Iris pigment epithelial cell (primary cell): Measurements from ENCODE around the gene LUZP1.
A peak's percentile ranks its signal among the peaks of the same experiment; 100 is the strongest.

ENCODE experiments used
- DNase-seq: peaks from one replicate; pipeline ENCODE4 v3.0.0-alpha.2; 2011; ENCODE audit warnings: low read depth

LUZP1 gene

DNA sequence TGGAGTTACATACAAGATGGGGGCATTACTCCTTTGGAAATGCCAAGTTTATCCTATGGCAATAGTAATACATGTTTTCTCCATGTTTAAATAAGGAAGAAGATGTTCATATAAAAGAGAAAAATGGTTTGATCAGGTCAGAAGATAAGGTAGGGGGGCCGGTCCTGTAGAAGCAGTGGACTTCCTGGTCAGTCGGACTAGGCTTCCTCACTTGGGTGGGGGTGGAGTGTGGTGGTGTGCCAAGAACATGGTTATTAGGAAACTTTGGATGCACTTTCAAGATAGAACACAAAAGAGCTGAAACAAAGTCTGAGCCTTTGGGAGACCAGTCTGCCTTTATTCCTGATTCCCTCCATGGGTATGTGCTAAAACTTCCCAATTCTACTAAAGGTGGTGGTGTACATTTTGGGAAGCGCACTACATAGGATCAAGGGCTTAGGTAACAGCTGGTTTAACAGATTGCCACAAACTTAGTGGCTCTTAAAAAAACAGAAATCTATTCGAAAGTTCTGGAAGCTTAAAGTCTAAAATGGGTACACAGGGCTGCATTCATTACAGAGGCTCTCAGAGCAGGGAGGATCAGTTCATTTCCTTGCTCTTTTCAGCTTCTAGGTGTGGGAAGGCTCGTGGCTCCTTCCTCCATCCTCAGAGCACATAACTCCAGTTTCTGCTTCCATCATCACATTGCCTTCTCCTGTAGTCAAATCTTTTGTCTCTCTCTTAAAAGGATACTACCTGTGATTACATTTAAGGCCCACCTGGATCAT is 84.8 kb downstream of the LUZP1 start:
- DNase-seq = peak; percentile 66

DNA sequence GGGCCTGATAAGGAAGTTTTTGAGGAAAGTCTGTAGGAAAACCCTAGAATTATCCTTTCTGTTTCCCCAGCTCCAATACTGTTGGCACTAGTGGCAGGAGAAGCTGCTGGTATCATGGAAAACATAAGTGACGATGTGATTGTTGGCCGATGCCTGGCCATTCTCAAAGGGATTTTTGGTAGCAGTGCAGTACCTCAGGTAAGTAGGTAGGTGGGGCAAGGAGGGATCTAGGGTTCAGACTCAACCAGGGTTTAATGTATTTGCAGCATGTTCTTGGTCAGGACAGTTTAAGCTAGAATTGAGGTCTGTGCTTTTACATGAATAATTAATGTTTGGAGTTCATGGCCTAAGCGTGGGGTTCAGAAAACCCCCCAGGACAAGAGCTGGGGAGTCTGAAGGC is 87.3 kb downstream of the LUZP1 start:
- no peak for DNase-seq

DNA sequence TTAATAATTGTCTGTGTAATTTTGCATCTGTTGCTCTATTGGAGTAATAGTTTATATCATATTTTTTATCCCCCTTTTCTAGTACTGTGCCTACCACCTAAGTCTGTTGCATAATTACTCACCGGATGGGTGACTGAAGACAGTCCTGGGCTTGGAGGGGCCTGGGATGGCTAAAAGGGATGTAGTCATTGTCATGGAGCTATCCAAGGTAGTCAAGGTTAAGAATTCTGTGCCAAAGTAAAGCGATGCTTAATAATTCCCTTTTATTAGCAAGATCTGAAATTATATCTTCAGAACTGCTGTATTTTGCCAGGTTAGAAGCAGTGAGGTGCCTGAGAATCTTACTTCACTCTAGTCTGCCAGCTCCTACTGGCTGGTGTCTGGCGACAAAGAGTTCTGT is 87.8 kb downstream of the LUZP1 start:
- DNase-seq = no peak

DNA sequence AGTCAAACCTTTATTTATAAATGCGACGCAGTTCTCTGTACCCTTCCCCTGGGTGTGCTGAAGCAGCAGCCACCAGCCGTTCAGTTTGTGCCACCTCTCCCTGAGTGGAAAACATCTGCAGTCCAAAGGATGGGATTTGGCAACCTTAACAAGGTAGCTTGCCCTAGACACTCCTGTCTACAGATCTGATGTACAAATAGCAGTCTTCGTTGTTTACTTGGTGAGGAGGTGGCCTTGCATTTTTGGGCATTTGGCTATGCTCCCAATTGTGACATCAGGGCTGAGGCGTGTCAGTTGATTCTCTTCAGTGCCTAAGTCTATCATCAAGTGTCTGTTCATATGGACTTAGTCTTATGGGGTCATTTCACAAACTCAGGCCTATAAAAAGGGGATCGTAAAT is 89.6 kb downstream of the LUZP1 start:
- no peak for DNase-seq

DNA sequence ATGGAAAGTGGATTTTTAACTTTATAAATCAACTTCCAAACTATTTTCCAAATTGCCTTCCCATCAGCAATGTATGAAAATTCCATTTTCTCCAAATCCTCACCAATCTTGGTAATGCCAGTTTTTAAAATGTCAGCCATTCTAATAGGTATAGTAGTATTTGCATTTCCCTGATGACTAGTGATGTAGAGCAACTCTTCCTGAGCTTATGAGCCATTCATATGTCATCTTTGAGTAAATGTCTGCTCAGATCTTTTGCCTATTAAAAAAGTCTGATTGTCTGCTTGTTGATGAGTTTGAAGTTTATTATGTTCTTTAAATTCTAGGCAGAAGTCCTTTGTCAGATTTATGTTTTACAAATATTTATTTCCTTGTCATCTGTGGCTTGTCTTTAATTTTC is 94.6 kb downstream of the LUZP1 start:
- DNase-seq = no peak

DNA sequence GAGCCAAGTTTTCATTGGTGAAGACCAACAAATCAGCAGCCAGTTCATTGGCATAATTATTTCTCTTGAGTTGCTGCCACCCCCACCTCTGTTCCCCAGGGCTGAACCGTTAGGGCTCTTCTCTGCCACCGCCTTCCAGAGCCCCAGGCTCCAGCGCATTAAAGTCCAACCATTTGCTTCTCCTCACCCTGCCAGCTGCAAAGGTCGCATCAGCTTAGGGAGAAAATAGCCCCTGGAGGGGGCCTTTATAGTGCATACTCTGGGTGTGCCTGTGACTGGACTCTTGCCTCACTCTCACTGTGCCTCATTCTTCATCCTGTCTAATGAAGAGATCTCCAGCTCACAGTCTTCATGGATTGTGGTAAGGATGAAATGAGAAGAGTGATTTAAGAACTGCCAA is 99.0 kb downstream of the LUZP1 start:
- DNase-seq = no peak

DNA sequence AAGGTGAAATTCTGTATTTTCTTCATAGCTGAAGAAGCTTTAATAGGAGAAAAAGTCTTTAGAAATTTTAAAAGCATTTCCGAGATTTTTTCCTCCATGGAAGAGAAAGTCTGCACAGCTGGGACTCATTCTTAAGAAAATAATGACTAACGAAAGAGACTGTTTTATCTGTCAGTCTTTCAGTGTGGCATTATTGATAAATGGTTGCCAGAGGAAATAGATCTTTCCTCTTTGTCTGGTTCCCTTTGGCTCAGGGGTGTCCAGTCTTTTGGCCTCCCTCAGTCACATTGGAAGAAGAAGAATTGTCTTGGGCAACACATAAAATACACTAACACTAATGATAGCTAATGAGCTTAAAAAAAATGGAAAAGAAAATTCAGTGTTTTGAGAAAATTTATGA is 99.5 kb downstream of the LUZP1 start:
- no peak for DNase-seq

DNA sequence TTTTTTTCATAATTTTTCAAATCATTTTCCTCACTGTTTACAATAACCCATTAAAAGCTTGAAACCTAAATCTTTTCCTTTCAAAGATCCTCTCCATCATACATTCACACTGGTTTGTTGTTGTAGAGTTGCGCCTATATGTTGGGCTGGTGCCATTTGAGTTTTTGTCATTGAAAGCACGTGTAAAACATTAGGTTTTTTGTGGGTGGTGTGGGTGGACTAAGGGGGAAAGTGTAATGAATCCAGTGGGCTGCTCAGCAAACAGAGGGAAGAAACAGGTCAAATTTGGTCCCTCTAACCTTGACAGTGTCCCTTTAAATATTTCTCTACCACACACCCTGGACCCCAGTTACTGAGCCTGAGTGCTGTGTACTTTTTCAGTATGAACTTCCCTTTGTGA is 102.6 kb downstream of the LUZP1 start:
- DNase-seq = no peak

DNA sequence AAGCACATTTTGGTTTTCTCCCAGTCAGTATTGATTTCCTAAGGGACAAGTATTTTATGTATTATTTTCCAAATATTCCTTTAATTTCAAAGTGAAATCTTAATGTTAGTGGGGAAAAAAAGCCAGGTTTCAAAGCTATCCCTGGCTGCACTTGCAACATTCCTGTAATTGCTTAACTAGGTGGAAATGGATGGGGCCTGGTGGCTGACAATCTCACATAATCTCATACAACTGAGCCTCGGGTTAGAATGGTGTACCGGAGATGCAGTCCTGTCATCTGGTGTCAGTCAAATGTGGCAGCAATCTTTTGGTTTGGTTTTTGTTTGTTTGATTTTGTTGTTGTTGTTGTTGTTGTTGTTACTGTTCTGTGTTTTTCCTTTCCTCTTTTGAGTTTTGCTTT is 103.3 kb downstream of the LUZP1 start:
- no peak for DNase-seq

DNA sequence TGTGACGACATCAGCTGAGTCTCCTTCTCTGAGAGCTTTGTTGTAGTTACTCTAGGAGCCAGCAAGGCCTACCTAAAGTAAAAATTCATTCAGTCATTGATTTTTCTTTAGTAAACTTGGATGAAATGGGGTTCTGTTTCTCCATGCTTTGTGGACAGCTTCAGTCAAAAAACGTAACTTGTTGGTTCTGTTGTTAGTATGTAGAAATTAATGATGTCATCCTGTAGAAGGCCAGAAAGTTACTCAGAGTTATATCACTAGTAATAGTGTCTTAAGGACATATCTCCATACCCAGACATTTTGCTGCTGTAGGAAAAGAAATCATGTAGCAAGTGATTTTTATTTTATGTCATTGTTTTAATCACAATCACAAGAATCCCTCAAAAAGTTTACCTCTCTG is 106.4 kb downstream of the LUZP1 start:
- DNase-seq = peak; percentile 27

DNA sequence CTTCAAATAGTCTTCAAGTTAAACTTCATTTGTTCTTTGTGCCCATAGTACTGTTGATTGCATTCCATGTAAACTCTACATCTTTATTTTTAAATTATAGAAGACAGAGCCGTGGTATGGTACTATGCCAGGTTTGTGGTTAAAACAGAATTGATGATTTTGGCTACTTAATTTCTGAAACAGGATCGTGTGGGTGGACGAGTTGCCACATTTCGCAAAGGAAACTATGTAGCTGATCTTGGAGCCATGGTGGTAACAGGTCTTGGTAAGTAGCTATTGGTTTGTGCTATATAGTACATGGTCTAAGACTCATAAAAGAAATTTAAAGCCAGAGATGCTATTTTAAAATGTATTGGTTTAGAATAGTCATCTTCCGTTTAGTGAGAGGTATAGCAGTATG is 111.4 kb downstream of the LUZP1 start:
- DNase-seq = no peak

DNA sequence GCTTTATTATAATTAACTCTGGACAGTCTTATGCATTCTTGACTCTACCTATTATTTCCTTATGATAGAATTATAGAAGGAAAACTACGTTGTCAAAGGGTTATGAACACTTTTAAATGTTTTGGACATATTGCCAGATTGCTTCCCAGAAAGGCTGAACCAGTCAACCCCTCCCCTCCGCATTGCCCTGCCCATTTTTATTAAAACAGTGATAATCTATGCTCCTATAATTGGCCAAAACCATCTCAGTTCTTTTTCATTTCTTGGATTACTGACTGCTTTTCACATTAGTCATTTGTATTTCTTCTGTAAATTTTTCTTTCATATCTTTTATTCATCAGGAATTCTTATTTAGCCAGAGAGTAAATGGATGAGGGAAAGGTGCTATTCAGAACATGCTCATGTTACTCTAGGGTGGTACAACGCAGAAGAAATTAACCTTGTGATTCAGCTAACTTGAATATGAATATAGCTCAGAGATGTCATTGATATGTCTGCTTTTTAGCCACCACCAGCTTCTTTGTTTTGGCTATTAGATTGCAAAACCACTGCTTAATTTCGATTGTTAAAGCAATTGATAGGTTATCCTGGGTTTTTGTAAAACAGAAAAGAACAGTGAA is 117.3 kb downstream of the LUZP1 start:
- no peak for DNase-seq

DNA sequence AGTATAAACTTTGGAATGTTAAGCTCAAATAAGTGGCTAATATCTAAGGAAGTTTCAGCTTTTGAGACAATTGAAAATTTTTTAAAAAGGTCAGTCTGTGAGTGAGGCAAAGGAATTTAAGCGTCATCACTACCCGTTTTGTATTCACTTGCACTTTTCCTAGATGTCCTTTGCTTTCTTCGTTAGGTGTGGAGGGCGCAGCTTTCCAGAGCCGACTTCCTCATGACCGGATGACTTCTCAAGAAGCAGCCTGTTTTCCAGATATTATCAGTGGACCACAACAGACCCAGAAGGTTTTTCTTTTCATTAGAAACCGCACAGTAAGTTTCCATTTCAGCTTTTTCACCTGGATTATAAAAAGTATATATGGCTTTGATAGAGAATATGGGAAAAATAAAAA is 118.5 kb downstream of the LUZP1 start:
- DNase-seq = no peak

DNA sequence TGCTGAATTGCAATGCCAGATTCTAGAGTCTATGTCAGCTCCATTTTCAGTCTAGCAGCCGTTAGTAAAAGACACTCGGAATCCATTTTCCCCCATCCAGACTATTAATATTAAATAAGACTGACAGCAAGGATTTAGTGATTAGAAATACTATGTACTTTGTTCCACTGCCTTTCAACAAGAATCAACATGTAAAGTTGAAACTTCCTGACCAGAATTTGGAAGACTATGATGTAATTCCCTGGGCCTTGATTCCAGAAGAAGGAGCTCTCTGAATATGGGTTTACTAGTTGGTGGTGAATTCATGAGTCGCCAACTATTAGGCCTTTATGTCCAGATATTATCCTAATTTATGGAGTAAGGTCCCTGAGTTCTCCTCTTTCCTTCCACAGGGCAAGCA is 124.6 kb downstream of the LUZP1 start:
- no peak for DNase-seq

DNA sequence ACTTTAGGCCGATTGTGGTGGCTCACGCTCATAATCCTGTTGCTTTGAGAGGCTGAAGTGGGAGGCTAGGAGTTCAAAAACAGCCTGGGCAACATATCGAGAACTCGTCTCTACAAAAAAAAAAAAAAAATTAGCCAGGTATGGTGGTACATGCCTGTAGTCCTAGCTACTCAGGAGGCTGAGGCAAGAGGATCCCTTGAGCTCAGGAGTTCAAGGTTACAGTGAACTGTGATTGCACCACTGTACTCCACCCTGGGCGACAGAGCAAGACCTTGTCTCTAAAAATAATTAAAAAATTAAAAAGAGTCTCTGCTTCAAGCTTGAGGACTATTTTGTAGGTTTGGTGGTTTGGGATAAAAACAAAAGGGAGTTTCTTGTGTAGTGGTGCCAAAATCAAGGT is 128.1 kb downstream of the LUZP1 start:
- no peak for DNase-seq

DNA sequence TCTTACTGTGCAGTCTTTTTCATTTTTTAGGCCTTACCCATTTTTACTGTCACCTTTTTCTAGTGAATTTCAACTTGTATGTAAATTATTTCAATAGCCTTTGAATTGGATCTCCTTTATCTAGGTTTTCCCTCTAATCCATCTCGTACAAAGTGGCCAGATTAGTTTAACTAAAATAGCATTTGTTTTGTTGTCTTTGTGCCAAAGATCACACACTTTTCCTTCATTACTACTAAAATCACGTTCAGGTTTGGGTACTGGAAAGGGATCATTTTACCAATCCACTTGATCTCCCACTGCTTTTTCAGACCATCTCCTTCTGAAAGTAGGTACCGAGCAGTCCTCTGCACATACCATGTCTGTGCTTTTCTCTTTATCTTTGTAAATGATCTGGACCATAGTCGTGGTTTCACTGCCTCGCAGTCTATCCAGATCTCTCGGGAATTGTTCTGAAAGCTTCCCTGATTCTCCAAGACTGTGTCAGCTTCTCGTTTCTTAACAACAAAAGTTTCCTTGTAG is 129.3 kb downstream of the LUZP1 start:
- no peak for DNase-seq

DNA sequence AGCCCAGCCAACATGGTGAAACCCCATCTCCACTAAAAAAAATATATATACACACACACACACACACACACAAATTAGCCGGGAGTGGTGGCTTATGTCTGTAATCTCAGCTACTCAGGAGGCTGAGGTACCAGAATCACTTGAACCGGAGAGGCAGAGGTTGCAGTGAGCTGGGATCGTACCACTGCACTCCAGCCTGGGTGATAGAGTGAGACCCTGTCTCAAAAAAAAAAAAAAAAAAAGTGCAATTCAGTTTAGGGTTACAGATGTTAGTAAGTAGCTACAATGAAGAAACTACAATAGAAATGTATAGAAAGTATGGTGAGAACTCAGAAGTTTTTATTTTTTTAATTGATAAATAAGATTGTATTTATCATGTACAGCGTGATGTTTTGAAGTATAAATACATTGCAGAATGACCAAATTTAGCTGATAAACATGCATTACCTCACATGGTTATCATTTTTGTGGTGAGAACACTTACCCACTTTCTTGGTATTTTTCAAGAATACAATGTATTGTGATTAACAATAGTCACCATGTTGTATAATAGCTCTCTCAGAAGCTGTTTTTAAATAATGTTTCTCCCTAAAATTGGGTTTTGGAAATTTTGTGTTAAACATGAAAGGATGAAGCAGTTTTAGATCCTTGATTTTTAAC is 131.4 kb downstream of the LUZP1 start:
- peak; percentile 42 for DNase-seq

DNA sequence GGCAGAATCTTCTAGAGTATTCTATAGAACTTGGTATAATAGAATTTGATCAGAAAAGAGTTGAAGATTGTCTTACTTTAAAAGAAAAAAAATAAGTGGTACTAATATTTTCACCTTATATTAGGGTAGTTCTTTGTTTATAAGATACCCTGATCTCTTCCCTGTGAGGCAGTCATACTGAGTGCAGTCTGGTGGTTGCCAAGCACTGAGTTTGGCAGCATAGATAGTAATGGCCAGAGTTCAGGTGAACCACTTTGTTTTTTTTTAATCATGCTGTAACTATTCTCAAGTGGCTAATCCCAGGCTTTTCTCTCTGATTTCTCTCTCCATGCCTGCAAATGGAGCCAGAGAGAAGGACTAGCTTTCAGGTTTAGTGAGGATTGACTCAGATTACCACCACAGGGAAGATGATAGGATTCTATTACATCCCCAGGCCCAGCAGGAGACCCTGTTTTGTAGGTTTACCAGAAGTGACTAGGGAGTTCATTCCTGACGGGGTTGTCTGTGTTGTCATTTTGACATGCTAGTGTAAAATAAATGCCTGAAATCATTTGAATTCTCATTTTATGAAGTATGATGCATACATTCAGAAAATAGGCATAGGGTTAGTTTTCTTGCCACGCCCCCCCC is 132.7 kb downstream of the LUZP1 start:
- peak; percentile 20 for DNase-seq
